GM19372 (cell line): ENCODE results near the gene FAM53B.

Experiments
- ATAC-seq: cut with Tn5 transposase; IDR thresholded peaks from one replicate; pipeline ENCODE4 v1.9.1; 2021; ENCODE audit warnings: mild to moderate bottlenecking, low read depth, moderate library complexity; ENCODE audit not compliant: unreplicated experiment

Gene FAM53B

GRCh38 chr10:124711145-124711544 is 33.0 kb downstream of the FAM53B start:
- ATAC-seq = no peak

GRCh38 chr10:124710266-124710881 is 33.8 kb downstream of the FAM53B start:
- no peak for ATAC-seq

- ATAC-seq = no peak
Observed at GRCh38 chr10:124709861-124710260, 34.3 kb downstream of the FAM53B start.

- ATAC-seq = no peak
Observed at GRCh38 chr10:124708922-124709520, 35.2 kb downstream of the FAM53B start.

- no peak for ATAC-seq
Observed at GRCh38 chr10:124708246-124708779, 35.9 kb downstream of the FAM53B start.

- ATAC-seq = no peak
Observed at GRCh38 chr10:124707551-124707950, 36.6 kb downstream of the FAM53B start.

GRCh38 chr10:124707144-124707467 is 37.1 kb downstream of the FAM53B start:
- ATAC-seq = no peak

GRCh38 chr10:124706462-124707143 is 37.6 kb downstream of the FAM53B start:
- no peak for ATAC-seq

- ATAC-seq = no peak
Observed at GRCh38 chr10:124705817-124706461, 38.2 kb downstream of the FAM53B start.

GRCh38 chr10:124705381-124705740 is 38.8 kb downstream of the FAM53B start:
- ATAC-seq = no peak

- ATAC-seq = no peak
Observed at GRCh38 chr10:124704428-124705380, 39.5 kb downstream of the FAM53B start.

- no peak for ATAC-seq
Observed at GRCh38 chr10:124703778-124704427, 40.3 kb downstream of the FAM53B start.

GRCh38 chr10:124703372-124703771 is 40.8 kb downstream of the FAM53B start:
- ATAC-seq = no peak

- no peak for ATAC-seq
Observed at GRCh38 chr10:124701881-124702656, 42.1 kb downstream of the FAM53B start.

- no peak for ATAC-seq
Observed at GRCh38 chr10:124701435-124701834, 42.7 kb downstream of the FAM53B start.

- no peak for ATAC-seq
Observed at GRCh38 chr10:124701038-124701365, 43.2 kb downstream of the FAM53B start.

- no peak for ATAC-seq
Observed at GRCh38 chr10:124700293-124701037, 43.7 kb downstream of the FAM53B start.

GRCh38 chr10:124699471-124700292 is 44.5 kb downstream of the FAM53B start:
- no peak for ATAC-seq
